HFF-Myc (cell line): Measurements from ENCODE around the gene HS1BP3.

Source experiments
- DNase-seq: peaks from one replicate; pipeline ENCODE4 v3.0.0-alpha.2; 2011; ENCODE audit warnings: low read depth; ENCODE audit errors: extremely low read depth
- H3K4me3 ChIP-seq: replicated peaks from 2 replicates; pipeline ENCODE4 v1.5.1; 2011; ENCODE audit warnings: low read depth, mild to moderate bottlenecking, control low read depth, low read length
- CTCF ChIP-seq: IDR thresholded peaks from 2 replicates; pipeline ENCODE4 v1.5.1; 2012; ENCODE audit warnings: mild to moderate bottlenecking, low read depth, low read length, control low read depth; ENCODE audit errors: missing control alignments

The HS1BP3 gene

DNA sequence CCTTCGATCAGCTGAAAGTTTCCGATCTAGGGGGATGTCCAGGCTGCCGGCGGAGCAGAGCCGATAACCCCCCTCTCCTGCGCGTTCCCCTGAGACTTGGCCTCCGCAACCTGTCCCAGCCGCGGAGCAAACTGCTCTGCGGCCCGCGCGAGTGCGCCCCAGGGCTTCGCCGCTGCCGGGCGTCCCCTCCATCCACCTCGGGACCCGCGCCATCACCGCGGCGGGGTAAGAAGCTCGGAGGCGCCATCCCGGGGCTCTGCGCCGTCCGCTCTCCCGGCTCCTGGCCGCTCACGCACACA, 15.1 kb upstream of the HS1BP3 start:
- no peak overlapping the region for H3K4me3 ChIP-seq
- DNase-seq = no peak
- TF ChIP-seq CTCF = no peak

DNA sequence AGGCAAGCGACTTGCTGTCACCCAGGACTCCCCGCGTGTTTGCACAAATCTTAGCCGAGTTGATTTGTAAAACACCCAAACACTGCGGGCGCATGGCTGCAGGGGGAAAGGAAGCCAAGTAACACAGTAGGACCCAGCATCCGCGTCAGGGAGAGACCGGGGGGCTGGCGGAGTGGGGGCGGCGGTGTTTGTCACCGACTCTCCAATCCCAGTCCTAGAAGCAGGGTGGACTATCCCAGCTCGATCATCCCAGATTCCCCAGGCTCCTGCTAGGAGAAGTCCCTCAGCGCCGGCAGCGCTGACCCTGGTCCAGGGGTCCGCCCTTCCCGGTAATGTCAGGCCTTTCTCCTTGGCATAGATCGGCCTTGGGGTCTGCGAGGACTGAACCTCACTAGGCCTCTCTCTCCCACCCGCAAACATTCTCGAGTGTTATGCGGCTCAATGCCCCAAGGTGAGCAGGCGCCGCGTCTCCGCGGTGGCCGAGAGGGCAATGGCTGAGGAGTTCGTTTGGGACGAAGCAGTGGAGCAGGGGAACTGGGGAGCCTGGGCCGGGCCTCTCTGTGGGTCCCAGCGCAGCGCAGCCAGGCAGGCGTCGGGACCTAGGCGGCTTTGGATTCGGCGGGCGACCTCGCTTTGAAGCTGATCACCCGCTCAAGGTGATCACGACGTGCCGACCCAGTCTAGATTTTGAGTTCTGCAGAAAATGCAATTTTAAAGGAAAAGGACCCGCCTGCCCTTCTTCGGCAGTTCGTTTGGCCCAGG, 14.5 kb upstream of the HS1BP3 start:
- DNase-seq = no peak
- no peak overlapping the region for H3K4me3 ChIP-seq
- TF ChIP-seq CTCF = no peak

DNA sequence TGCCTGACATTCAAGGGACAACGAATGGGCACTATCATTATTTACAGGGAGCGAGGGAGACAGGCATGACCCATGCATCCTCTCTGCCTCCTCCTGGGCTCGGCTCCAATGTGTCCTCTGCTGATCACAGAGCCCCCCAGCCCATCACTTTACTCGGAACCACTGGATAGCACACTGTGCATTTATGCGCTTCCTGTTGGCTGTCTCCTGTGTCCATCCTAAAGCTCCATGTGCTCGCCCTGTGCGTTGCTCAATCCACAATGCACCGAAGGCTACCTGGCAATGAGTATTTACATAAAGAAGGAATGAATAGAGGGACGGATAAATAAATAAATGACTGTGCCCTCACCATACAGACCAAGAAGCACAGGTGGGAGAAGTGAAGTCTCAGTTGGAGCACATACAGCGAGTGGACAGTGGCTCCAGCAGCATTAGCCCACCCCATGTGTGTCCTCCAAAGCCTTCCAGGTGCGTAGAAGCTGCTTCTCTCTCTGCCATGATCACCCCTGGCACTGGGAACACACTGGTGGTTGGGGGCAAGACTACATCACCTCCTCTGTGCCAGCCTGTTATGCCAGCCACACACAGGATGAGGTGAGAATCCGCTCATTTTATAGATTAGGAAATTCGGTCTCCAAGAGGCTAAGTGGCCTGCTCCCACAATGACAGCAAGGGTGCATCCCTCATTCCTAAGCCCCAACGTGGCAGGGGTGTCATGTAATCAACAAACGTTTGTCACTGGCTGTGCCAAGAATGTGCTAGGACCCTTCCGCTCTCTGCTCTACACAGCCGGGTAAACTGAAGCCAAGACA, 13.7 kb upstream of the HS1BP3 start:
- no peak for TF ChIP-seq CTCF
- DNase-seq = no peak
- no peak overlapping the region for H3K4me3 ChIP-seq

DNA sequence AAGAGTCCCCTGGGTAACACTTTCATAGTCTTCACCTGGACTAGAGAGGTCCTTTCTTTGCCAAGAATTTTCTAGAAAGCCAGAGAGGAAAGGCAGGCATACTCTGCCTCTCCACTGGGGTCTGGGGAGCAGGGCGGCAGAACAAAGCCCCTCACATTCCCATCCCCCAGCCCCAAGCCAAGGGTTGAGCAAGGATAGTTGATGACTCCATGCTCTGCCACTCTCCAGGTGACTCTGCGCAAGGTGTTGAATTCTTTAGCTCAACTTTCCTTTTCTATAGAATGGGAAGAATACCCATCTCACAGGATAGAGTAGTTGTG, 13.1 kb upstream of the HS1BP3 start:
- no peak for DNase-seq

DNA sequence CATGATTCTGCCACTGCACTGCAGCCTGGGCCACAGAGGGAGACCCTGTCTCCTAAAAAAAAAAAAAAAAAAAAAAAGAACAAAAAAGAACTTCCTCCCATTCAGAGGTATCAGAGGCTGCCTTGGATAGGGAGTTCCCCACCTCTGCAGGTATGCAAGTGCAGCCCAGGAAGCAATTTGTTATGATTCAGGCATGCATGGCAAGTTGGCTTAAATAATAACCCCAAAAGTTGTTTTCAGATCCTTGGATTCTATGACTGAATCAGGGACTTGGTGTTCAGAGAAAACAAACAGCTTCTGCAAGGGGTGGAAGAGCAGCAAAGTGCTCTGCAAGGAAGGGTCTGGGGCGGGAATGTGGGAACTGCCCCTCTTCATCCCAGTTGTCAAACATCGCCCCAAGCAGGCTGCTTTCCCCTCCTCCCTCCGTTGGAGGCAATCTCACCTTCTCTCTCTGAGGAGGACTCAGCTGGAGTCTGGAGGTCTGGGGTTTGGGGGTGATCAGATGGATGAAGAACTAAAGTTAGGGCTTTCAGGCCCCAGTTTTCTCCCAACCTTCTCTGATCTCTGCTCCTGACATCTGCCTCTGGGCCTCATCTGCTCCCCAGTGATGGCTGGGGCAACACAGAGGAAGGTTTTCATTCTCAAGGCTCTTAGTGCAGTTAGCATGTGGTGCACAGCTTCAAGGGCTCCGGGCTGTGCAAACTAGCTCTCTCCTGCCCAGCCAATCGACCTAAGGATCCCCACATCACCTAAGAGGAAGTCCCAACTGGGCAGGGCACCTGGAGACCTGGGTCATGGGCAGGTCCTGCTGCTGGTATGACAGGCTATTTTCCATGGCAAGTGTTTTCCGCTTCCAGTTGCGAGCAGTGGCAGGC, 12.5 kb upstream of the HS1BP3 start:
- TF ChIP-seq CTCF = no peak
- H3K4me3 ChIP-seq = no peak overlapping the region
- no peak for DNase-seq

More for the DNA sequence above, 13.1 kb upstream of the HS1BP3 start:
- no peak overlapping the region for H3K4me3 ChIP-seq
- TF ChIP-seq CTCF = no peak

DNA sequence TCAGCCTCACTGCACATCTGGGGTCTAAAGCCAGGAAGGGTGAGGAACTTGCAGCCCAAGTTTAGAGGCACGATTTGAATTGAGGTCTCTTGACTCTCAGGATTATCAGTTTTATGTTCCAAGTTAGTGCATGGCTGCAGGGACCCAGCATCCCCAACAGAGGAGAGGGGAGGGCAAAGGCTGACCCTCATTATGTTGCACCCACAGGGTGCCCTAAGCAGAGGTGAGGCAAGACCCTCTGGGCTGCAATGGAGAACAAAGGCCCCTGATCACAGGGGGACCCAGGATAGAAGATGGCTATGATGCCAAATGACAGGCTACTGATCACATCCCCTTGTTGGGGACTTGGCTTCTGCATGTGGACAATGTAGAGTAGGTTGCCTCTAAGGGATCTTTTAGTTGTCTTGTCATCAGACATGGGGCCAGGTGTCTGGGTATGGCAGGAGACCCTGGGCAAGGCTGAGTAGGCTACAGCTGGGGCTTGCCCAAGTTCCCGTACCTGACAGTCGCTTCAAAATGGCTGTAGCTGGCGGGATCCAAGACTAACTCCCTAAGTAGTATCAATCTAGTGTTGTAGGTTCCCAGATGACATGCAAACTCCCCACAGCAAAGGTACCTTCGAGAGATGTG, 11.5 kb upstream of the HS1BP3 start:
- no peak overlapping the region for H3K4me3 ChIP-seq
- no peak for TF ChIP-seq CTCF
- DNase-seq = no peak
